Chondrocyte (in vitro differentiated cells): ENCODE data around the gene TMPRSS3. TPM values are rescaled to one million over a fixed set of nuclear protein-coding genes. Genes with fewer than 3 reads are reported as not detected.

ENCODE experiments used
- DNase-seq: peaks from one replicate; pipeline ENCODE4 v3.0.0; 2021; ENCODE audit warnings: mixed read lengths, low spot score
- H3K27ac Mint-ChIP-seq: one replicate; pipeline ENCODE4 v1.8.0; 2021; ENCODE audit warnings: mild to moderate bottlenecking, moderate library complexity, mixed read lengths; ENCODE audit not compliant: unreplicated experiment
- H3K27me3 Mint-ChIP-seq: 2 replicates; pipeline ENCODE4 v1.8.0; 2021; ENCODE audit warnings: low read depth, mixed read lengths
- H3K36me3 Mint-ChIP-seq: 2 replicates; pipeline ENCODE4 v1.8.0; 2021; ENCODE audit warnings: low read depth, mixed read lengths
- H3K4me1 Mint-ChIP-seq: 2 replicates; pipeline ENCODE4 v1.8.0; 2021; ENCODE audit warnings: low read depth, mild to moderate bottlenecking, mixed read lengths
- H3K4me3 Mint-ChIP-seq: one replicate; pipeline ENCODE4 v1.8.0; 2021; ENCODE audit warnings: mild to moderate bottlenecking, moderate library complexity, mixed read lengths; ENCODE audit not compliant: unreplicated experiment
- H3K9me3 Mint-ChIP-seq: 2 replicates; pipeline ENCODE4 v1.8.0; 2021; ENCODE audit warnings: low read depth, mixed read lengths
- CTCF ChIP-seq: fragments of 200-600 bp; sonication (generic); IDR thresholded peaks from 2 replicates; pipeline ENCODE4 v1.5.0; 2021; ENCODE audit warnings: antibody characterized with exemption, mild to moderate bottlenecking, moderate library complexity
- total RNA-seq: library from RNA; stranded (reverse); gene quantifications from 3 replicates; pipeline ENCODE4 v1.2.1, GENCODE V29; 2021

The TMPRSS3 gene
- total RNA-seq, 1 donor from 2014 or later, result not detected

GRCh38 chr21:42347601-42348327, 48.1 kb downstream of the TMPRSS3 start:
- no peak for DNase-seq
- H3K9me3 Mint-ChIP-seq, result no peaks in the 10 kb centered on the region
- peaks cover 1% of the 10 kb centered on the region for H3K36me3 Mint-ChIP-seq
- H3K4me3 Mint-ChIP-seq, result no peak overlapping the region
- H3K4me1 Mint-ChIP-seq, result peaks cover 6% of the 10 kb centered on the region
- no peak for TF ChIP-seq CTCF
- no peaks in the 10 kb centered on the region for H3K27me3 Mint-ChIP-seq
- no peak overlapping the region for H3K27ac Mint-ChIP-seq

- TF ChIP-seq CTCF, result no peak
- no peaks in the 10 kb centered on the region for H3K36me3 Mint-ChIP-seq
- H3K27ac Mint-ChIP-seq, result no peak overlapping the region
- peaks cover 4% of the 10 kb centered on the region for H3K4me1 Mint-ChIP-seq
- no peaks in the 10 kb centered on the region for H3K9me3 Mint-ChIP-seq
- no peaks in the 10 kb centered on the region for H3K27me3 Mint-ChIP-seq
- no peak overlapping the region for H3K4me3 Mint-ChIP-seq
- DNase-seq, result no peak
Measured at GRCh38 chr21:42346866-42347600, 48.8 kb downstream of the TMPRSS3 start.

GRCh38 chr21:42346441-42346840, 49.4 kb downstream of the TMPRSS3 start:
- Mint-ChIP-seq H3K9me3 (no peaks in the 10 kb centered on the region), H3K36me3 (no peaks in the 10 kb centered on the region), H3K27me3 (no peaks in the 10 kb centered on the region), H3K27ac (no peak overlapping the region), H3K4me3 (no peak overlapping the region), H3K4me1 (peaks cover 4% of the 10 kb centered on the region)
- TF ChIP-seq CTCF, result no peak
- DNase-seq, result no peak

- DNase-seq, result no peak
- Mint-ChIP-seq H3K27ac (no peak overlapping the region), H3K4me1 (no peaks in the 10 kb centered on the region), H3K4me3 (no peak overlapping the region), H3K36me3 (no peaks in the 10 kb centered on the region), H3K9me3 (no peaks in the 10 kb centered on the region), H3K27me3 (no peaks in the 10 kb centered on the region)
- TF ChIP-seq CTCF, result no peak
Measured at GRCh38 chr21:42344631-42345030, 51.2 kb downstream of the TMPRSS3 start.

DNA sequence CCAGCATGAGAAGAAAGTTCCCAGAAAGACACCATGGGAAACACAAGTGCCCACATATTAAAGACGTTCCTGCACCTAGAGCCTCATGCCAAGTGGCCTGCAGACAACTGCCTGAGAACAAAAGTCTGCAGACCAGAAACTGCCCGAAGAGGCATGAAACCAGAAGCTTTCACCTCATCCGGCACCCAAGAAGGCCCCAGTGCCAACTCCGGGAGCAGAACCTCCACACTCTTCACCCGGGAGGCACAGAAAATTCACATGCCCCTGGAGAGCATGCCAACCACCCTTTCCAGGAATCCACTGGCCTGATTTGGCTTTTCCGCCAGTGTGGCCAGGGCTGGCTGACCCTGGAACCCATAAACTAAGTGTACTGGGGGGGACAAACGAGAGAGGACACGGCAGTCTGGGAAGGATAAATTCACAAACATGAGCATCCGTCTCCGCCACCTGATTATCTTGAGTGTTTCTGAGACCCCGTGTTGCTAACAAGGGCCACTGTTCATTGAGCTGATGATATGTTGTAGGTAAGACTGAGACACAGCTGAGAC, 51.8 kb downstream of the TMPRSS3 start:
- no peak for DNase-seq
- Mint-ChIP-seq H3K36me3 (no peaks in the 10 kb centered on the region), H3K4me3 (no peak overlapping the region), H3K27me3 (no peaks in the 10 kb centered on the region), H3K27ac (no peak overlapping the region), H3K9me3 (no peaks in the 10 kb centered on the region), H3K4me1 (no peaks in the 10 kb centered on the region)
- TF ChIP-seq CTCF, result no peak
